Gastrocnemius medialis (tissue), 4 donors: ENCODE measurements around the gene GNG2.

Experiments used
- POLR2A ChIP-seq, 2 donors: fragments of 450-650 bp; IDR thresholded peaks; one replicate each; pipeline ENCODE4 v1.6.1; 2017; ENCODE audit warnings: antibody characterized with exemption in 2 of 2, mild to moderate bottlenecking in 2 of 2, moderate library complexity in 2 of 2
- TF ChIP-seq, protein P1 (sequence below), 5 experiments: fragments of 450-650 bp in 3 of 5; fragments of 200-600 bp in 2 of 5; sonication (generic) in 2 of 5; IDR thresholded peaks in 4 of 5; conservative IDR thresholded peaks in 1 of 5; 1 replicate in 4 of 5; 2 replicates in 1 of 5; pipeline ENCODE4 v1.5.1; 2016 to 2019; ENCODE audit warnings: antibody characterized with exemption in 5 of 5, mild to moderate bottlenecking in 3 of 5, moderate library complexity in 3 of 5

GRCh38 chr14:52015411-52016030, 155.1 kb downstream of the GNG2 start:
- TF ChIP-seq, protein P1, sequence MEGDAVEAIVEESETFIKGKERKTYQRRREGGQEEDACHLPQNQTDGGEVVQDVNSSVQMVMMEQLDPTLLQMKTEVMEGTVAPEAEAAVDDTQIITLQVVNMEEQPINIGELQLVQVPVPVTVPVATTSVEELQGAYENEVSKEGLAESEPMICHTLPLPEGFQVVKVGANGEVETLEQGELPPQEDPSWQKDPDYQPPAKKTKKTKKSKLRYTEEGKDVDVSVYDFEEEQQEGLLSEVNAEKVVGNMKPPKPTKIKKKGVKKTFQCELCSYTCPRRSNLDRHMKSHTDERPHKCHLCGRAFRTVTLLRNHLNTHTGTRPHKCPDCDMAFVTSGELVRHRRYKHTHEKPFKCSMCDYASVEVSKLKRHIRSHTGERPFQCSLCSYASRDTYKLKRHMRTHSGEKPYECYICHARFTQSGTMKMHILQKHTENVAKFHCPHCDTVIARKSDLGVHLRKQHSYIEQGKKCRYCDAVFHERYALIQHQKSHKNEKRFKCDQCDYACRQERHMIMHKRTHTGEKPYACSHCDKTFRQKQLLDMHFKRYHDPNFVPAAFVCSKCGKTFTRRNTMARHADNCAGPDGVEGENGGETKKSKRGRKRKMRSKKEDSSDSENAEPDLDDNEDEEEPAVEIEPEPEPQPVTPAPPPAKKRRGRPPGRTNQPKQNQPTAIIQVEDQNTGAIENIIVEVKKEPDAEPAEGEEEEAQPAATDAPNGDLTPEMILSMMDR (IDR thresholded peaks at IDR 0.05 in 4 of 5, conservative IDR thresholded peaks at IDR 0.05 in 1 of 5) = no peak
- TF ChIP-seq POLR2A (IDR thresholded peaks at IDR 0.05) = no peak
